NCI-H345 treated with DMSO at 0.1 percent for 48 hours (cell line): Measurements from ENCODE around the gene NFX1.
A peak's percentile ranks its signal among the peaks of the same experiment; 100 is the strongest.

Experiments
- DNase-seq: peaks from one replicate; lab custom pipeline; 2025; ENCODE audit not compliant: unreplicated experiment; lab: John Stamatoyannopoulos, UW

Gene NFX1

GRCh38 chr9:33415501-33416038 lies 125.3 kb downstream of the NFX1 start:
- DNase-seq: peak; percentile 44

GRCh38 chr9:33416996-33417395 lies 126.7 kb downstream of the NFX1 start:
- DNase-seq: no peak

- DNase-seq: no peak
Measured at GRCh38 chr9:33418090-33418489, 127.8 kb downstream of the NFX1 start.

- no peak for DNase-seq
Measured at GRCh38 chr9:33419708-33420303, 129.5 kb downstream of the NFX1 start.
